ENCODE data around the gene HSPG2.

DNA sequence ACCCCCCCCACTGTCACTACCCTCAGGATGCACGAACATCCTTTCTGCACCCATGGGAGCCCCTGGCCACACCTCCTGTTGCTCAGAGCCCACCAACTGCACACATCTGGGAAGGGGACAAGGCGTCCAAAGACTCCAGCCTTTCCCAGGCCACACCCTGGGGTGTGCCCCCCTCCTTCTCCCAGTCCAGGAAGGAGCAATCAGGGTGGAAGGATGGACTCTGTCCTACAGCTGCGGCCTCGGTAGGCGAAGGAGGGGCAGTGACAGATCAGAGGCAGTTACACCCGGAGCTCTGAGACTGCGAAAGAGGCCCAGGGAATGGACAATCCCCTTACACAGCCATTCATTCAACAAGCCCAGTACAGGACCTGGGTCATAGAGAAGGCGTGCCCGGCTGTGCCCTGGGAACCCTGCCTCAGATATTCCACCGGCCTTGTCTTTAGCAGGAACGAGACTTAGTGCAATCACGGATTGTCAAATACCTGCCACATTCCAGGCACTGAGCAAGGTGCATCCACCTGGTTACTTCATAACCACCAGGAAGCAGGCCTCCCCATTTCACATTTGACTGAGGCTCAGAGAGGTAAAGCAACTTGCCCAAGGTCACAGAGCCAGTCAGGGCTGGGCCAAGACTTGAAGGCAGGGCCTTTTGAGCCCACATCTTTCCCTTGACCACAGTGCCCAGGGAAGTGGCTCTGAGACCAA lies 9.4 kb downstream of the HSPG2 start:
- no peak for TF ChIP-seq POLR2A (IDR thresholded peaks at IDR 0.05; ENCODE audit: low read length)
- TF ChIP-seq GATA1 (IDR thresholded peaks at IDR 0.05; ENCODE audit: low read depth, low read length), result no peak
